ENCODE measurements around the gene CLDN6. TPM values are rescaled to one million over a fixed set of nuclear protein-coding genes. Genes with fewer than 3 reads are reported as not detected.

CLDN6 gene
- total and polyA plus RNA-seq, 9 of the 15 experiments (the other 6 are each of a cell fraction or from before 2014, with no cell fraction given), result 0.22 to 0.75 (median 0.38) TPM; not detected in 3

DNA sequence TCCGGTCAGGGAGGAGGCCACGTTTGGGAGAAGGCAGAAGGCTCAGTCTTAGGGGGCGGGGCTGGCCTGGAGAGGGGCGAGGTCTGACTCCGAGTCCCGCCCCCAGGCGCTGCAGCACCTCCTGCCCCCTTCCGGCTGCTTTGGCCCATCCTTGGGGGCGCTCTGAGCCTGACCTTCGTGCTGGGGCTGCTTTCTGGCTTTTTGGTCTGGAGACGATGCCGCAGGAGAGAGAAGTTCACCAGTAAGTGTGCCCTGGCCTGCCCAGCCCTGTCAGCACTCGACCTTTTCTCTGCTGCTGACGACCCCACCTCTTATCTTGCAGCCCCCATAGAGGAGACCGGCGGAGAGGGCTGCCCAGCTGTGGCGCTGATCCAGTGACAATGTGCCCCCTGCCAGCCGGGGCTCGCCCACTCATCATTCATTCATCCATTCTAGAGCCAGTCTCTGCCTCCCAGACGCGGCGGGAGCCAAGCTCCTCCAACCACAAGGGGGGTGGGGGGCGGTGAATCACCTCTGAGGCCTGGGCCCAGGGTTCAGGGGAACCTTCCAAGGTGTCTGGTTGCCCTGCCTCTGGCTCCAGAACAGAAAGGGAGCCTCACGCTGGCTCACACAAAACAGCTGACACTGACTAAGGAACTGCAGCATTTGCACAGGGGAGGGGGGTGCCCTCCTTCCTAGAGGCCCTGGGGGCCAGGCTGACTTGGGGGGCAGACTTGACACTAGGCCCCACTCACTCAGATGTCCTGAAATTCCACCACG lies 3.6 kb upstream of the CLDN6 start (continued):
- TF ChIP-seq NRF1 (conservative IDR thresholded peaks at IDR 0.05 in 1 of 2, IDR thresholded peaks at IDR 0.05 in 1 of 2) (peak in 1 of 2 experiments; percentile 37; a peak in 1 of 4 replicates), ZNF3 (CRISPR knock-in tag; IDR thresholded peaks at IDR 0.05) (no peak), FIP1L1 (IDR thresholded peaks at IDR 0.05; ENCODE audit: low read depth, low read length, poor library complexity, severe bottlenecking) (no peak), SRSF9 (IDR thresholded peaks at IDR 0.05; ENCODE audit: borderline replicate concordance, low read depth, low read length) (no peak), SP2 (IDR thresholded peaks at IDR 0.05; ENCODE audit: extremely low read depth, low read depth, low read length, poor library complexity, severe bottlenecking) (no peak), ZEB2 (IDR thresholded peaks at IDR 0.05) (no peak), TEAD2 (tag; IDR thresholded peaks at IDR 0.05) (no peak)
- TF ChIP-seq, protein P1, sequence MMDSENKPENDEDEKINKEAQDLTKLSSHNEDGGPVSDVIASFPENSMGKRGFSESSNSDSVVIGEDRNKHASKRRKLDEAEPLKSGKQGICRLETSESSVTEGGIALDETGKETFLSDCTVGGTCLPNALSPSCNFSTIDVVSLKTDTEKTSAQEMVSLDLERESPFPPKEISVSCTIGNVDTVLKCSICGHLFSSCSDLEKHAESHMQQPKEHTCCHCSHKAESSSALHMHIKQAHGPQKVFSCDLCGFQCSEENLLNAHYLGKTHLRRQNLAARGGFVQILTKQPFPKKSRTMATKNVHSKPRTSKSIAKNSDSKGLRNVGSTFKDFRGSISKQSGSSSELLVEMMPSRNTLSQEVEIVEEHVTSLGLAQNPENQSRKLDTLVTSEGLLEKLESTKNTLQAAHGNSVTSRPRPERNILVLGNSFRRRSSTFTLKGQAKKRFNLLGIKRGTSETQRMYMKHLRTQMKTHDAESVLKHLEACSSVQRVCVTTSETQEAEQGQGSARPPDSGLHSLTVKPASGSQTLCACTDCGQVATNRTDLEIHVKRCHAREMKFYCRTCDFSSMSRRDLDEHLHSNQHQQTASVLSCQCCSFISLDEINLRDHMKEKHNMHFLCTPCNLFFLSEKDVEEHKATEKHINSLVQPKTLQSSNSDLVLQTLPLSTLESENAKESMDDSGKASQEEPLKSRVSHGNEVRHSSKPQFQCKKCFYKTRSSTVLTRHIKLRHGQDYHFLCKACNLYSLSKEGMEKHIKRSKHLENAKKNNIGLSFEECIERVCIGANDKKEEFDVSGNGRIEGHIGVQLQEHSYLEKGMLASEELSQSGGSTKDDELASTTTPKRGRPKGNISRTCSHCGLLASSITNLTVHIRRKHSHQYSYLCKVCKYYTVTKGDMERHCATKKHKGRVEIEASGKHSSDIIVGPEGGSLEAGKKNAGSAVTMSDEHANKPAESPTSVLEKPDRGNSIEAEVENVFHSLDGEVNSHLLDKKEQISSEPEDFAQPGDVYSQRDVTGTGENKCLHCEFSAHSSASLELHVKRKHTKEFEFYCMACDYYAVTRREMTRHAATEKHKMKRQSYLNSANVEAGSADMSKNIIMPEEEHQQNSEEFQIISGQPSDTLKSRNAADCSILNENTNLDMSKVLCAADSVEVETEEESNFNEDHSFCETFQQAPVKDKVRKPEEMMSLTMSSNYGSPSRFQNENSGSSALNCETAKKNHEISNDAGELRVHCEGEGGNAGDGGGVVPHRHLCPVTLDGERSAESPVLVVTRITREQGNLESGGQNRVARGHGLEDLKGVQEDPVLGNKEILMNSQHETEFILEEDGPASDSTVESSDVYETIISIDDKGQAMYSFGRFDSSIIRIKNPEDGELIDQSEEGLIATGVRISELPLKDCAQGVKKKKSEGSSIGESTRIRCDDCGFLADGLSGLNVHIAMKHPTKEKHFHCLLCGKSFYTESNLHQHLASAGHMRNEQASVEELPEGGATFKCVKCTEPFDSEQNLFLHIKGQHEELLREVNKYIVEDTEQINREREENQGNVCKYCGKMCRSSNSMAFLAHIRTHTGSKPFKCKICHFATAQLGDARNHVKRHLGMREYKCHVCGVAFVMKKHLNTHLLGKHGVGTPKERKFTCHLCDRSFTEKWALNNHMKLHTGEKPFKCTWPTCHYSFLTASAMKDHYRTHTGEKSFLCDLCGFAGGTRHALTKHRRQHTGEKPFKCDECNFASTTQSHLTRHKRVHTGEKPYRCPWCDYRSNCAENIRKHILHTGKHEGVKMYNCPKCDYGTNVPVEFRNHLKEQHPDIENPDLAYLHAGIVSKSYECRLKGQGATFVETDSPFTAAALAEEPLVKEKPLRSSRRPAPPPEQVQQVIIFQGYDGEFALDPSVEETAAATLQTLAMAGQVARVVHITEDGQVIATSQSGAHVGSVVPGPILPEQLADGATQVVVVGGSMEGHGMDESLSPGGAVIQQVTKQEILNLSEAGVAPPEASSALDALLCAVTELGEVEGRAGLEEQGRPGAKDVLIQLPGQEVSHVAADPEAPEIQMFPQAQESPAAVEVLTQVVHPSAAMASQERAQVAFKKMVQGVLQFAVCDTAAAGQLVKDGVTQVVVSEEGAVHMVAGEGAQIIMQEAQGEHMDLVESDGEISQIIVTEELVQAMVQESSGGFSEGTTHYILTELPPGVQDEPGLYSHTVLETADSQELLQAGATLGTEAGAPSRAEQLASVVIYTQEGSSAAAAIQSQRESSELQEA (IDR thresholded peaks at IDR 0.05; ENCODE audit: low read depth), result no peak
- TF ChIP-seq, protein P2, sequence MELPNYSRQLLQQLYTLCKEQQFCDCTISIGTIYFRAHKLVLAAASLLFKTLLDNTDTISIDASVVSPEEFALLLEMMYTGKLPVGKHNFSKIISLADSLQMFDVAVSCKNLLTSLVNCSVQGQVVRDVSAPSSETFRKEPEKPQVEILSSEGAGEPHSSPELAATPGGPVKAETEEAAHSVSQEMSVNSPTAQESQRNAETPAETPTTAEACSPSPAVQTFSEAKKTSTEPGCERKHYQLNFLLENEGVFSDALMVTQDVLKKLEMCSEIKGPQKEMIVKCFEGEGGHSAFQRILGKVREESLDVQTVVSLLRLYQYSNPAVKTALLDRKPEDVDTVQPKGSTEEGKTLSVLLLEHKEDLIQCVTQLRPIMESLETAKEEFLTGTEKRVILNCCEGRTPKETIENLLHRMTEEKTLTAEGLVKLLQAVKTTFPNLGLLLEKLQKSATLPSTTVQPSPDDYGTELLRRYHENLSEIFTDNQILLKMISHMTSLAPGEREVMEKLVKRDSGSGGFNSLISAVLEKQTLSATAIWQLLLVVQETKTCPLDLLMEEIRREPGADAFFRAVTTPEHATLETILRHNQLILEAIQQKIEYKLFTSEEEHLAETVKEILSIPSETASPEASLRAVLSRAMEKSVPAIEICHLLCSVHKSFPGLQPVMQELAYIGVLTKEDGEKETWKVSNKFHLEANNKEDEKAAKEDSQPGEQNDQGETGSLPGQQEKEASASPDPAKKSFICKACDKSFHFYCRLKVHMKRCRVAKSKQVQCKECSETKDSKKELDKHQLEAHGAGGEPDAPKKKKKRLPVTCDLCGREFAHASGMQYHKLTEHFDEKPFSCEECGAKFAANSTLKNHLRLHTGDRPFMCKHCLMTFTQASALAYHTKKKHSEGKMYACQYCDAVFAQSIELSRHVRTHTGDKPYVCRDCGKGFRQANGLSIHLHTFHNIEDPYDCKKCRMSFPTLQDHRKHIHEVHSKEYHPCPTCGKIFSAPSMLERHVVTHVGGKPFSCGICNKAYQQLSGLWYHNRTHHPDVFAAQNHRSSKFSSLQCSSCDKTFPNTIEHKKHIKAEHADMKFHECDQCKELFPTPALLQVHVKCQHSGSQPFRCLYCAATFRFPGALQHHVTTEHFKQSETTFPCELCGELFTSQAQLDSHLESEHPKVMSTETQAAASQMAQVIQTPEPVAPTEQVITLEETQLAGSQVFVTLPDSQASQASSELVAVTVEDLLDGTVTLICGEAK (IDR thresholded peaks at IDR 0.05), result 0 out of 2 replicates have a peak, but pooled peaks have one; percentile 20
- TF ChIP-seq, protein P2 (CRISPR knock-in tag; IDR thresholded peaks at IDR 0.05), result no peak

Data from K562 (cell line).